B cell (primary cell): ENCODE results near the gene ULK4.

ENCODE experiments used
- EZH2 ChIP-seq: IDR thresholded peaks from 2 replicates; pipeline ENCODE4 v1.6.1; 2012; ENCODE audit warnings: borderline replicate concordance, low read depth, mild to moderate bottlenecking, moderate library complexity, low read length; ENCODE audit not compliant: insufficient read depth, poor library complexity, severe bottlenecking
- TF ChIP-seq, protein P1 (sequence below): fragments of 200-600 bp; IDR thresholded peaks from one replicate; pipeline ENCODE4 v1.8.0; 2022; ENCODE audit warnings: antibody characterized with exemption, mild to moderate bottlenecking

DNA sequence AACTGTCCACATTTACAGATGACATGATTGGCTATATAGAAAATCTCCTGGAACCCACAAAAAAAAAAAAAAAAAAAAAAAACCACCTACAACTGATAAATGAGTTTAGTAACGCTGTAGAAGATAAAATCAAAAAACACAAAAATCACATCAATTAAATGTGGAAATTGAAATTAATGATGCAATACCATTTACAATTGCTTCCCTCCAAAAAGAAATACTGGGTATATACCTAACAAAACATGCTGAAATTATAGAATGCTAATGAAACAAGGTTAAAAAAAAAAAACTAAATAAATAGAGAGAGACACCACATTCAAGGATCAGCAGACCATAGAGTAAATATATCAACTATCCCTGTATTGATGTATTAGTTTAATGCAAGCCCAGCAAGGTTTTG lies 215.7 kb downstream of the ULK4 start:
- no peak for TF ChIP-seq EZH2
- TF ChIP-seq, protein P1, sequence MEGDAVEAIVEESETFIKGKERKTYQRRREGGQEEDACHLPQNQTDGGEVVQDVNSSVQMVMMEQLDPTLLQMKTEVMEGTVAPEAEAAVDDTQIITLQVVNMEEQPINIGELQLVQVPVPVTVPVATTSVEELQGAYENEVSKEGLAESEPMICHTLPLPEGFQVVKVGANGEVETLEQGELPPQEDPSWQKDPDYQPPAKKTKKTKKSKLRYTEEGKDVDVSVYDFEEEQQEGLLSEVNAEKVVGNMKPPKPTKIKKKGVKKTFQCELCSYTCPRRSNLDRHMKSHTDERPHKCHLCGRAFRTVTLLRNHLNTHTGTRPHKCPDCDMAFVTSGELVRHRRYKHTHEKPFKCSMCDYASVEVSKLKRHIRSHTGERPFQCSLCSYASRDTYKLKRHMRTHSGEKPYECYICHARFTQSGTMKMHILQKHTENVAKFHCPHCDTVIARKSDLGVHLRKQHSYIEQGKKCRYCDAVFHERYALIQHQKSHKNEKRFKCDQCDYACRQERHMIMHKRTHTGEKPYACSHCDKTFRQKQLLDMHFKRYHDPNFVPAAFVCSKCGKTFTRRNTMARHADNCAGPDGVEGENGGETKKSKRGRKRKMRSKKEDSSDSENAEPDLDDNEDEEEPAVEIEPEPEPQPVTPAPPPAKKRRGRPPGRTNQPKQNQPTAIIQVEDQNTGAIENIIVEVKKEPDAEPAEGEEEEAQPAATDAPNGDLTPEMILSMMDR: no peak
